Skeletal muscle satellite cell (primary cell): Measurements from ENCODE around the gene MYL6.

ENCODE experiments used
- H3K27me3 ChIP-seq: 2 replicates; pipeline ENCODE4 v1.7.0; 2013; ENCODE audit warnings: low read length; ENCODE audit not compliant: control insufficient read depth, insufficient read depth
- H3K36me3 ChIP-seq: 2 replicates; pipeline ENCODE4 v1.7.0; 2013; ENCODE audit warnings: mild to moderate bottlenecking, control low read depth, low read length; ENCODE audit not compliant: insufficient read depth
- H3K4me1 ChIP-seq: 2 replicates; pipeline ENCODE4 v1.7.0; 2013; ENCODE audit warnings: low read length; ENCODE audit not compliant: control insufficient read depth, insufficient read depth
- H3K4me2 ChIP-seq: 2 replicates; pipeline ENCODE4 v1.7.0; 2013; ENCODE audit warnings: mild to moderate bottlenecking, low read length
- H3K4me3 ChIP-seq: 2 replicates; pipeline ENCODE4 v1.7.0; 2013; ENCODE audit warnings: low read length
- H3K9ac ChIP-seq: 2 replicates; pipeline ENCODE4 v1.7.0; 2013; ENCODE audit warnings: mild to moderate bottlenecking, low read depth, low read length, moderate library complexity
- H3K9me3 ChIP-seq: replicated peaks from 2 replicates; pipeline ENCODE4 v1.7.0; 2013; ENCODE audit warnings: mild to moderate bottlenecking, control low read depth, low read length

Gene MYL6

GRCh38 chr12:56120158-56120846 is 37.9 kb upstream of the MYL6 start:
- H3K4me3 ChIP-seq = peak overlapping the region; percentile 36

GRCh38 chr12:56121204-56121870 is 36.8 kb upstream of the MYL6 start:
- Histone ChIP-seq H3K27me3 (no peaks in the 10 kb centered on the region), H3K4me1 (peaks cover 22% of the 10 kb centered on the region), H3K9ac (no peak overlapping the region), H3K9me3 (no peaks in the 10 kb centered on the region), H3K4me2 (no peak overlapping the region), H3K36me3 (peaks cover 19% of the 10 kb centered on the region), H3K4me3 (no peak overlapping the region)

More at GRCh38 chr12:56120158-56120846, 37.9 kb upstream of the MYL6 start:
- peak overlapping the region; percentile 88 for H3K4me2 ChIP-seq
- no peaks in the 10 kb centered on the region for H3K27me3 ChIP-seq
- H3K36me3 ChIP-seq = peaks cover 19% of the 10 kb centered on the region
- peaks cover 21% of the 10 kb centered on the region for H3K4me1 ChIP-seq
- H3K9ac ChIP-seq = peak overlapping the region; percentile 60
- no peaks in the 10 kb centered on the region for H3K9me3 ChIP-seq

- no peak overlapping the region for H3K9ac ChIP-seq
- no peaks in the 10 kb centered on the region for H3K27me3 ChIP-seq
- H3K36me3 ChIP-seq = peaks cover 13% of the 10 kb centered on the region
- H3K4me2 ChIP-seq = no peak overlapping the region
- peaks cover 35% of the 10 kb centered on the region for H3K4me1 ChIP-seq
- H3K9me3 ChIP-seq = no peaks in the 10 kb centered on the region
- H3K4me3 ChIP-seq = no peak overlapping the region
Observed at GRCh38 chr12:56122637-56123036, 35.5 kb upstream of the MYL6 start.

- no peak overlapping the region for H3K4me3 ChIP-seq
- peaks cover 13% of the 10 kb centered on the region for H3K36me3 ChIP-seq
- H3K9me3 ChIP-seq = no peaks in the 10 kb centered on the region
- no peak overlapping the region for H3K4me2 ChIP-seq
- peaks cover 29% of the 10 kb centered on the region for H3K4me1 ChIP-seq
- no peaks in the 10 kb centered on the region for H3K27me3 ChIP-seq
- no peak overlapping the region for H3K9ac ChIP-seq
Observed at GRCh38 chr12:56124133-56124532, 34.0 kb upstream of the MYL6 start.

GRCh38 chr12:56126732-56127239 is 31.4 kb upstream of the MYL6 start:
- Histone ChIP-seq H3K4me3 (peak overlapping the region; percentile 58), H3K4me2 (peak overlapping the region; percentile 87), H3K9ac (peak overlapping the region; percentile 66), H3K4me1 (peaks cover 29% of the 10 kb centered on the region), H3K36me3 (peaks cover 16% of the 10 kb centered on the region), H3K9me3 (no peaks in the 10 kb centered on the region), H3K27me3 (no peaks in the 10 kb centered on the region)

- Histone ChIP-seq H3K4me1 (peaks cover 29% of the 10 kb centered on the region), H3K36me3 (peaks cover 23% of the 10 kb centered on the region), H3K9ac (peak overlapping the region; percentile 66), H3K4me3 (peak overlapping the region; percentile 58), H3K27me3 (no peaks in the 10 kb centered on the region), H3K9me3 (no peaks in the 10 kb centered on the region), H3K4me2 (peak overlapping the region; percentile 87)
Observed at GRCh38 chr12:56127485-56127887, 30.7 kb upstream of the MYL6 start.

- H3K9ac ChIP-seq = peak within 1 kb of the TSS; percentile 82
Observed at GRCh38 chr12:56127888-56128669, 30.1 kb upstream of the MYL6 start, which contains the start of gene ESYT1. Gene ESYT1 (plus strand): TSS chr12:56128267. CDS start chr12:56128320, 53 bp downstream.

GRCh38 chr12:56128670-56129205 is 29.4 kb upstream of the MYL6 start:
- Histone ChIP-seq H3K4me2 (peak overlapping the region; percentile 87), H3K36me3 (peaks cover 33% of the 10 kb centered on the region), H3K27me3 (no peaks in the 10 kb centered on the region), H3K4me3 (peak overlapping the region; percentile 83), H3K9me3 (no peaks in the 10 kb centered on the region), H3K9ac (peak overlapping the region; percentile 82), H3K4me1 (peaks cover 29% of the 10 kb centered on the region)

More at GRCh38 chr12:56127888-56128669, 30.1 kb upstream of the MYL6 start, which contains the start of gene ESYT1:
- H3K4me2 ChIP-seq = peak within 1 kb of the TSS; percentile 87
- H3K27me3 ChIP-seq = no peaks in the 10 kb centered on the region
- no peaks in the 10 kb centered on the region for H3K9me3 ChIP-seq
- H3K4me1 ChIP-seq = peaks cover 29% of the 10 kb centered on the region
- peaks cover 27% of the 10 kb centered on the region for H3K36me3 ChIP-seq
- H3K4me3 ChIP-seq = peak within 1 kb of the TSS; percentile 83

GRCh38 chr12:56129206-56129941 is 28.8 kb upstream of the MYL6 start:
- Histone ChIP-seq H3K36me3 (peaks cover 40% of the 10 kb centered on the region), H3K4me2 (peak overlapping the region; percentile 87), H3K9me3 (no peaks in the 10 kb centered on the region), H3K4me3 (peak overlapping the region; percentile 83), H3K4me1 (peaks cover 29% of the 10 kb centered on the region), H3K9ac (peak overlapping the region; percentile 82), H3K27me3 (no peaks in the 10 kb centered on the region)

- Histone ChIP-seq H3K4me3 (peak overlapping the region; percentile 83), H3K4me2 (peak overlapping the region; percentile 87), H3K27me3 (no peaks in the 10 kb centered on the region), H3K9ac (peak overlapping the region; percentile 82), H3K4me1 (peaks cover 29% of the 10 kb centered on the region), H3K36me3 (peaks cover 41% of the 10 kb centered on the region), H3K9me3 (no peaks in the 10 kb centered on the region)
Observed at GRCh38 chr12:56129942-56130495, 28.1 kb upstream of the MYL6 start.
